Karpas-422 (cell line): Measurements from ENCODE around the gene CCDC8. TPM values are rescaled to one million over a fixed set of nuclear protein-coding genes. Genes with fewer than 3 reads are reported as not detected.
A peak's percentile ranks its signal among the peaks of the same experiment; 100 is the strongest.

Experiments
- DNase-seq: peaks from one replicate; pipeline ENCODE4 v3.0.0-alpha.2; 2015
- H2AFZ ChIP-seq: fragments of 200-600 bp; sonication (generic); 2 replicates; pipeline ENCODE4 v1.6.1; 2014; ENCODE audit warnings: antibody characterized with exemption, low read length, mixed read lengths
- H3K27ac ChIP-seq: fragments of 200-600 bp; sonication (generic); 2 replicates; pipeline ENCODE4 v1.5.1; 2014; ENCODE audit warnings: mild to moderate bottlenecking, low read length, moderate library complexity
- H3K27me3 ChIP-seq: fragments of 200-600 bp; sonication (generic); 2 replicates; pipeline ENCODE4 v1.6.1; 2014; ENCODE audit warnings: low read length, mixed read lengths
- H3K36me3 ChIP-seq: fragments of 200-600 bp; sonication (generic); 2 replicates; pipeline ENCODE4 v1.6.1; 2014; ENCODE audit warnings: low read length, mixed read lengths; ENCODE audit not compliant: insufficient read depth
- H3K4me1 ChIP-seq: fragments of 200-600 bp; sonication (generic); 2 replicates; pipeline ENCODE4 v1.6.1; 2014; ENCODE audit warnings: mild to moderate bottlenecking, low read length, mixed read lengths
- H3K4me2 ChIP-seq: fragments of 200-600 bp; sonication (generic); 2 replicates; pipeline ENCODE4 v1.6.1; 2014; ENCODE audit warnings: low read length, low read depth, mild to moderate bottlenecking; ENCODE audit not compliant: poor library complexity, severe bottlenecking
- H3K4me3 ChIP-seq: fragments of 200-600 bp; sonication (generic); 2 replicates; pipeline ENCODE4 v1.5.1; 2014; ENCODE audit warnings: mild to moderate bottlenecking, antibody characterized with exemption, low read length, mixed read lengths
- H3K79me2 ChIP-seq: fragments of 200-600 bp; sonication (generic); 2 replicates; pipeline ENCODE4 v1.6.1; 2014; ENCODE audit warnings: mild to moderate bottlenecking, low read length, mixed read lengths
- H3K9ac ChIP-seq: fragments of 200-600 bp; sonication (generic); 2 replicates; pipeline ENCODE4 v1.6.0; 2014; ENCODE audit warnings: low read length
- H3K9me2 ChIP-seq: fragments of 200-600 bp; sonication (generic), shearing (Covaris generic); replicated peaks from 2 replicates; pipeline ENCODE4 v1.6.0; 2014; ENCODE audit warnings: mild to moderate bottlenecking, low read length, moderate library complexity; ENCODE audit not compliant: insufficient read depth
- H3K9me3 ChIP-seq: fragments of 300-700, 200-600 bp; sonication (generic); 2 replicates; pipeline ENCODE4 v1.6.1; 2014; ENCODE audit warnings: low read length, mixed read lengths
- H4K20me1 ChIP-seq: fragments of 200-600 bp; sonication (generic); 2 replicates; pipeline ENCODE4 v1.6.1; 2014; ENCODE audit warnings: mild to moderate bottlenecking, antibody characterized with exemption, low read length, low read depth; ENCODE audit not compliant: insufficient read depth
- total RNA-seq: library from RNA; depleted of rRNA; stranded (reverse); fragments of >200 nt; shearing (Covaris generic); gene quantifications from 2 replicates; pipeline ENCODE4 v1.2.3, GENCODE V29; 2014; ENCODE audit warnings: low replicate concordance; rRNA removed

Gene CCDC8
- total RNA-seq = not detected in 2 replicates

GRCh38 chr19:46413262-46414031, at the start of gene CCDC8:
CCDC8 (minus strand) TSS chr19:46413564; CDS start chr19:46412810, 754 bp downstream.
- H4K20me1 ChIP-seq = no peaks in the 10 kb centered on the region
- H3K79me2 ChIP-seq = no peaks in the 10 kb centered on the region
- H2AFZ ChIP-seq = no peak within 1 kb of the TSS
- no peaks in the 10 kb centered on the region for H3K9me3 ChIP-seq
- no peaks in the 10 kb centered on the region for H3K4me1 ChIP-seq
- no peak within 1 kb of the TSS for H3K4me3 ChIP-seq
- no peak for DNase-seq
- no peaks in the 10 kb centered on the region for H3K36me3 ChIP-seq
- no peak within 1 kb of the TSS for H3K9ac ChIP-seq
- no peaks in the 10 kb centered on the region for H3K9me2 ChIP-seq
- no peak within 1 kb of the TSS for H3K4me2 ChIP-seq
- no peaks in the 10 kb centered on the region for H3K27me3 ChIP-seq
- H3K27ac ChIP-seq = no peak within 1 kb of the TSS

- Histone ChIP-seq H3K9ac (no peak overlapping the region), H4K20me1 (no peaks in the 10 kb centered on the region), H3K9me3 (no peaks in the 10 kb centered on the region), H3K27ac (peak overlapping the region; percentile 11; the same call in 1 of the 2 replicates), H3K4me3 (no peak overlapping the region), H3K79me2 (no peaks in the 10 kb centered on the region), H3K4me1 (peaks cover 21% of the 10 kb centered on the region), H2AFZ (no peak overlapping the region), H3K4me2 (no peak overlapping the region), H3K9me2 (no peaks in the 10 kb centered on the region), H3K36me3 (no peaks in the 10 kb centered on the region), H3K27me3 (no peaks in the 10 kb centered on the region)
- DNase-seq = no peak
These were observed 48.2 kb upstream of the CCDC8 start for GRCh38 chr19:46461537-46461936.

GRCh38 chr19:46460981-46461380, 47.6 kb upstream of the CCDC8 start:
- Histone ChIP-seq H3K4me2 (no peak overlapping the region), H3K27ac (no peak overlapping the region; the same call in 1 of the 2 replicates), H3K9me3 (no peaks in the 10 kb centered on the region), H3K36me3 (no peaks in the 10 kb centered on the region), H3K4me3 (no peak overlapping the region), H3K27me3 (no peaks in the 10 kb centered on the region), H3K9ac (no peak overlapping the region), H3K79me2 (no peaks in the 10 kb centered on the region), H2AFZ (no peak overlapping the region), H3K9me2 (no peaks in the 10 kb centered on the region), H3K4me1 (peaks cover 17% of the 10 kb centered on the region), H4K20me1 (no peaks in the 10 kb centered on the region)
- DNase-seq = no peak

GRCh38 chr19:46460055-46460454, 46.7 kb upstream of the CCDC8 start:
- H3K27ac ChIP-seq = no peak overlapping the region
- no peaks in the 10 kb centered on the region for H3K79me2 ChIP-seq

GRCh38 chr19:46456930-46457329, 43.6 kb upstream of the CCDC8 start:
- Histone ChIP-seq H3K27me3 (no peaks in the 10 kb centered on the region), H4K20me1 (no peaks in the 10 kb centered on the region), H3K4me3 (no peak overlapping the region), H3K9ac (no peak overlapping the region), H3K36me3 (no peaks in the 10 kb centered on the region), H3K27ac (no peak overlapping the region), H2AFZ (no peak overlapping the region), H3K9me3 (no peaks in the 10 kb centered on the region), H3K9me2 (no peaks in the 10 kb centered on the region), H3K4me1 (peaks cover 17% of the 10 kb centered on the region), H3K79me2 (no peaks in the 10 kb centered on the region), H3K4me2 (no peak overlapping the region)
- no peak for DNase-seq

More at GRCh38 chr19:46460055-46460454, 46.7 kb upstream of the CCDC8 start:
- H3K36me3 ChIP-seq = no peaks in the 10 kb centered on the region
- H4K20me1 ChIP-seq = no peaks in the 10 kb centered on the region
- no peak overlapping the region for H2AFZ ChIP-seq
- H3K27me3 ChIP-seq = no peaks in the 10 kb centered on the region
- no peak for DNase-seq
- H3K9ac ChIP-seq = no peak overlapping the region
- no peaks in the 10 kb centered on the region for H3K9me3 ChIP-seq
- no peak overlapping the region for H3K4me2 ChIP-seq
- H3K4me3 ChIP-seq = no peak overlapping the region
- no peaks in the 10 kb centered on the region for H3K9me2 ChIP-seq
- peaks cover 17% of the 10 kb centered on the region for H3K4me1 ChIP-seq

GRCh38 chr19:46454244-46454643, 40.9 kb upstream of the CCDC8 start:
- H3K79me2 ChIP-seq = no peaks in the 10 kb centered on the region
- H3K4me2 ChIP-seq = no peak overlapping the region
- no peaks in the 10 kb centered on the region for H4K20me1 ChIP-seq
- no peaks in the 10 kb centered on the region for H3K9me3 ChIP-seq
- DNase-seq = no peak
- H3K36me3 ChIP-seq = no peaks in the 10 kb centered on the region
- H2AFZ ChIP-seq = no peak overlapping the region
- H3K9ac ChIP-seq = no peak overlapping the region
- no peak overlapping the region for H3K4me3 ChIP-seq
- H3K27me3 ChIP-seq = no peaks in the 10 kb centered on the region
- H3K9me2 ChIP-seq = no peaks in the 10 kb centered on the region
- peaks cover 8% of the 10 kb centered on the region for H3K4me1 ChIP-seq
- H3K27ac ChIP-seq = no peak overlapping the region

GRCh38 chr19:46453661-46454060, 40.3 kb upstream of the CCDC8 start:
- no peak overlapping the region for H3K27ac ChIP-seq
- H3K36me3 ChIP-seq = no peaks in the 10 kb centered on the region
- DNase-seq = no peak
- H2AFZ ChIP-seq = no peak overlapping the region
- peaks cover 3% of the 10 kb centered on the region for H3K4me1 ChIP-seq
- no peaks in the 10 kb centered on the region for H3K9me3 ChIP-seq
- H3K27me3 ChIP-seq = no peaks in the 10 kb centered on the region
- no peaks in the 10 kb centered on the region for H4K20me1 ChIP-seq
- no peaks in the 10 kb centered on the region for H3K79me2 ChIP-seq
- H3K4me2 ChIP-seq = no peak overlapping the region
- H3K9ac ChIP-seq = no peak overlapping the region
- H3K4me3 ChIP-seq = no peak overlapping the region
- H3K9me2 ChIP-seq = no peaks in the 10 kb centered on the region

GRCh38 chr19:46452186-46452585, 38.8 kb upstream of the CCDC8 start:
- Histone ChIP-seq H3K79me2 (no peaks in the 10 kb centered on the region), H3K36me3 (no peaks in the 10 kb centered on the region), H2AFZ (no peak overlapping the region), H3K4me1 (peaks cover 9% of the 10 kb centered on the region), H3K9me3 (no peaks in the 10 kb centered on the region), H3K27me3 (no peaks in the 10 kb centered on the region), H3K9me2 (no peaks in the 10 kb centered on the region), H4K20me1 (no peaks in the 10 kb centered on the region), H3K9ac (no peak overlapping the region), H3K27ac (no peak overlapping the region), H3K4me3 (no peak overlapping the region), H3K4me2 (no peak overlapping the region)
- peak; percentile 19 for DNase-seq
